H1 (cell line): ENCODE measurements around the gene NUDT9. TPM values are rescaled to one million over a fixed set of nuclear protein-coding genes. Genes with fewer than 3 reads are reported as not detected.

Experiments
- CTCF ChIA-PET: fragments of 300-600 bp; sonication (Branson Sonifier 250); formaldehyde crosslinking; loops from one replicate; lab custom pipeline; 2021; ENCODE audit not compliant: partially characterized antibody; lab: Charles Lee
- POLR2A ChIA-PET: fragments of 300-600 bp; sonication (Branson Sonifier 250); formaldehyde crosslinking; loops from one replicate; lab custom pipeline; 2021; ENCODE audit warnings: inconsistent platforms; ENCODE audit not compliant: partially characterized antibody; lab: Charles Lee
- DNase-seq, 2 experiments: peaks; one replicate each; pipeline versions ENCODE4 v3.0.0 to v3.0.0-alpha.2; 2010 to 2022; ENCODE audit warnings: low spot score in 2 of 2, low read depth in 1 of 2, mixed read lengths in 1 of 2
- FAIRE-seq: peaks from 2 replicates; lab custom pipeline; 2011; peaks lifted over from hg19 to GRCh38; lab: Jason Lieb, UNC
- H2AFZ ChIP-seq: 2 replicates; pipeline ENCODE4 v1.8.1; 2012; ENCODE audit warnings: low read length, inconsistent platforms
- H2AK5ac ChIP-seq: 2 replicates; pipeline ENCODE4 v1.6.1; 2013; ENCODE audit warnings: low read depth, low read length
- H2BK120ac ChIP-seq: replicated peaks from 2 replicates; pipeline ENCODE3; 2013; ENCODE audit warnings: low read depth, low read length, inconsistent platforms
- H2BK12ac ChIP-seq: 2 replicates; pipeline ENCODE4 v1.6.1; 2013; ENCODE audit warnings: low read depth, low read length
- H2BK15ac ChIP-seq: 2 replicates; pipeline ENCODE4 v1.6.1; 2013; ENCODE audit warnings: low read length
- H2BK20ac ChIP-seq: 2 replicates; pipeline ENCODE4 v1.6.1; 2013; ENCODE audit warnings: low read length
- H2BK5ac ChIP-seq: 2 replicates; pipeline ENCODE4 v1.6.1; 2013; ENCODE audit warnings: low read depth, low read length
- H3K14ac ChIP-seq: 2 replicates; pipeline ENCODE4 v1.6.1; 2013; ENCODE audit warnings: inconsistent platforms; ENCODE audit not compliant: insufficient read length
- H3K18ac ChIP-seq: 2 replicates; pipeline ENCODE4 v1.6.1; 2013; ENCODE audit warnings: low read length; ENCODE audit errors: extremely low read depth
- H3K23ac ChIP-seq: 2 replicates; pipeline ENCODE4 v1.6.1; 2013; ENCODE audit warnings: inconsistent platforms; ENCODE audit not compliant: insufficient read length
- H3K23me2 ChIP-seq: 2 replicates; pipeline ENCODE4 v1.6.1; 2013; ENCODE audit warnings: low read depth, low read length
- H3K27ac ChIP-seq: 2 replicates; pipeline ENCODE4 v1.6.1; 2011; ENCODE audit warnings: low read depth, low read length, inconsistent platforms
- H3K27me3 ChIP-seq, 4 experiments: replicated peaks in 1 of 4; 1 replicate in 1 of 4; 2 replicates in 3 of 4; pipeline versions ENCODE4 v1.6.1 to v1.8.1; 2011 to 2013; ENCODE audit warnings: low read length in 3 of 4, mild to moderate bottlenecking in 3 of 4, inconsistent platforms in 2 of 4, mixed read lengths in 2 of 4, moderate library complexity in 1 of 4; ENCODE audit not compliant: control insufficient read depth in 3 of 4, insufficient read depth in 3 of 4; ENCODE audit errors: extremely low read depth in 1 of 4
- H3K36me3 ChIP-seq, 4 experiments: 2 replicates each; pipeline versions ENCODE4 v1.6.1 to v1.8.1; 2011 to 2013; ENCODE audit warnings: mild to moderate bottlenecking in 4 of 4, low read length in 3 of 4, moderate library complexity in 2 of 4, control low read depth in 1 of 4, inconsistent platforms in 1 of 4; ENCODE audit not compliant: insufficient read depth in 4 of 4, control insufficient read depth in 2 of 4
- H3K4ac ChIP-seq: replicated peaks from 2 replicates; pipeline ENCODE3; 2013; ENCODE audit warnings: low read length, low read depth, mixed read lengths, inconsistent platforms; ENCODE audit not compliant: insufficient read length
- H3K4me1 ChIP-seq, 4 experiments: replicated peaks in 1 of 4; 1 replicate in 1 of 4; 2 replicates in 3 of 4; pipeline versions ENCODE4 v1.6.1 to v1.8.1; 2011 to 2013; ENCODE audit warnings: low read length in 3 of 4, inconsistent platforms in 2 of 4, mixed read lengths in 1 of 4; ENCODE audit not compliant: insufficient read depth in 4 of 4, control insufficient read depth in 3 of 4
- H3K4me2 ChIP-seq, 2 experiments: 2 replicates each; pipeline versions ENCODE4 v1.6.1 to v1.8.1; 2011 to 2013; ENCODE audit warnings: low read depth in 2 of 2, low read length in 2 of 2, control low read depth in 1 of 2, inconsistent platforms in 1 of 2, mild to moderate bottlenecking in 1 of 2; ENCODE audit not compliant: insufficient read depth in 1 of 2
- H3K4me3 ChIP-seq, 4 experiments: fragments of 200-600, 300-600 bp in 1 of 4; sonication (generic), shearing (Covaris generic), sonication (Bioruptor Twin) in 1 of 4; 2 replicates each; pipeline versions ENCODE4 v1.5.1 to v1.8.1; 2011 to 2016; ENCODE audit warnings: low read length in 4 of 4, low read depth in 3 of 4, control low read depth in 2 of 4, inconsistent platforms in 2 of 4, mild to moderate bottlenecking in 2 of 4, mixed read lengths in 1 of 4, moderate library complexity in 1 of 4; ENCODE audit not compliant: insufficient read depth in 2 of 4; ENCODE audit errors: extremely low read depth in 1 of 4
- H3K56ac ChIP-seq: replicated peaks from 2 replicates; pipeline ENCODE3; 2013; ENCODE audit warnings: low read depth, mild to moderate bottlenecking, mixed read lengths, low read length, inconsistent platforms; ENCODE audit not compliant: insufficient read length
- H3K79me1 ChIP-seq: 2 replicates; pipeline ENCODE4 v1.6.1; 2013; ENCODE audit warnings: low read depth, low read length, control low read depth
- H3K79me2 ChIP-seq, 2 experiments: 2 replicates each; pipeline versions ENCODE4 v1.6.1 to v1.8.1; 2012 to 2013; ENCODE audit warnings: low read length in 2 of 2, mild to moderate bottlenecking in 2 of 2, inconsistent platforms in 1 of 2; ENCODE audit not compliant: insufficient read depth in 2 of 2, control insufficient read depth in 1 of 2
- H3K9ac ChIP-seq, 4 experiments: replicated peaks in 1 of 4; 1 replicate in 1 of 4; 2 replicates in 3 of 4; pipeline versions ENCODE4 v1.6.1 to v1.8.1; 2011 to 2013; ENCODE audit warnings: low read depth in 3 of 4, low read length in 3 of 4, control low read depth in 2 of 4, mild to moderate bottlenecking in 2 of 4, moderate library complexity in 2 of 4, inconsistent platforms in 1 of 4; ENCODE audit errors: extremely low read depth in 1 of 4
- H3K9me3 ChIP-seq, 2 experiments: 2 replicates each; pipeline versions ENCODE4 v1.6.1 to v1.8.1; 2012 to 2013; ENCODE audit warnings: mild to moderate bottlenecking in 2 of 2, moderate library complexity in 2 of 2, control low read depth in 1 of 2, inconsistent platforms in 1 of 2, low read depth in 1 of 2, low read length in 1 of 2, mixed read lengths in 1 of 2; ENCODE audit not compliant: insufficient read depth in 2 of 2
- H4K20me1 ChIP-seq, 2 experiments: replicated peaks in 1 of 2; 2 replicates each; pipeline versions ENCODE3 to v1.8.1; 2011 to 2013; ENCODE audit warnings: inconsistent platforms in 2 of 2, low read length in 2 of 2, mild to moderate bottlenecking in 1 of 2; ENCODE audit not compliant: insufficient read depth in 2 of 2, control insufficient read depth in 1 of 2
- H4K5ac ChIP-seq: 2 replicates; pipeline ENCODE4 v1.6.1; 2013; ENCODE audit warnings: low read length, low read depth, mixed read lengths, inconsistent platforms; ENCODE audit not compliant: insufficient read length
- H4K8ac ChIP-seq: 2 replicates; pipeline ENCODE4 v1.8.0; 2013; ENCODE audit warnings: mild to moderate bottlenecking, moderate library complexity, low read length, inconsistent platforms; ENCODE audit not compliant: insufficient read depth; ENCODE audit errors: extremely low read depth
- H4K91ac ChIP-seq: replicated peaks from 2 replicates; pipeline ENCODE3; 2013; ENCODE audit warnings: low read length, mixed read lengths, inconsistent platforms; ENCODE audit not compliant: insufficient read length
- BCL11A ChIP-seq, 2 experiments: IDR thresholded peaks; one replicate each; pipeline ENCODE4 v1.6.1; 2011; ENCODE audit warnings: low read depth in 2 of 2, low read length in 2 of 2, mild to moderate bottlenecking in 2 of 2
- CBX8 ChIP-seq: fragments of 300-800, 300-1000 bp; sonication (generic); IDR thresholded peaks from 2 replicates; pipeline ENCODE4 v1.7.1; 2016; ENCODE audit warnings: low read depth, low read length, borderline replicate concordance
- CEBPB ChIP-seq: IDR thresholded peaks from 2 replicates; pipeline ENCODE4 v1.6.1; 2012; ENCODE audit warnings: low read depth, low read length
- FOSL1 ChIP-seq: IDR thresholded peaks from 2 replicates; pipeline ENCODE4 v1.6.1; 2011; ENCODE audit warnings: mild to moderate bottlenecking, low read depth, low read length, moderate library complexity; ENCODE audit not compliant: insufficient read depth
- HDAC6 ChIP-seq: IDR thresholded peaks from one replicate; pipeline ENCODE4 v1.7.1; 2012; ENCODE audit warnings: low read depth, mild to moderate bottlenecking, inconsistent platforms, low read length, moderate library complexity
- JUND ChIP-seq: IDR thresholded peaks from 2 replicates; pipeline ENCODE4 v1.6.1; 2011; ENCODE audit warnings: mild to moderate bottlenecking, improper control_type of control experiment, low read length
- RBBP5 ChIP-seq: IDR thresholded peaks from 2 replicates; pipeline ENCODE4 v1.7.1; 2012; ENCODE audit warnings: low read depth, mild to moderate bottlenecking, inconsistent platforms, low read length, moderate library complexity, borderline replicate concordance
- RNF2 ChIP-seq: fragments of 200-900, 300-1000 bp; sonication (generic); IDR thresholded peaks from 2 replicates; pipeline ENCODE4 v1.7.1; 2016; ENCODE audit warnings: borderline replicate concordance, low read depth, mild to moderate bottlenecking, antibody characterized with exemption, low read length; ENCODE audit not compliant: poor library complexity, severe bottlenecking; ENCODE audit errors: missing control alignments
- RXRA ChIP-seq: IDR thresholded peaks from 2 replicates; pipeline ENCODE4 v1.6.1; 2011; ENCODE audit warnings: low read depth, mild to moderate bottlenecking, low read length, moderate library complexity; ENCODE audit not compliant: insufficient read depth
- SIN3A ChIP-seq, 2 experiments: IDR thresholded peaks in 1 of 2; conservative IDR thresholded peaks in 1 of 2; 2 replicates each; pipeline ENCODE4 v1.6.1; 2011 to 2012; ENCODE audit warnings: low read length in 2 of 2, improper control_type of control experiment in 1 of 2, low read depth in 1 of 2, mild to moderate bottlenecking in 1 of 2
- TAF7 ChIP-seq: optimal IDR thresholded peaks from 2 replicates; pipeline ENCODE3; 2011; ENCODE audit warnings: low read depth, mild to moderate bottlenecking, inconsistent platforms, low read length, moderate library complexity, borderline replicate concordance
- WGBS, 2 experiments: shearing (Covaris generic) in 1 of 2; methylation state at CpG; one replicate each; pipeline versions ENCODE4 v1.1.6 to v1.1.7; 2013 to 2015; ENCODE audit warnings: low lambda C conversion rate in 2 of 2, mixed read lengths in 2 of 2, inconsistent platforms in 1 of 2, low coverage in 1 of 2, missing lambda C conversion rate in 1 of 2; ENCODE audit not compliant: insufficient replicate concordance in 2 of 2, insufficient coverage in 1 of 2, insufficient read length in 1 of 2; ENCODE audit errors: extremely low coverage in 1 of 2, missing lambda C conversion rate in 1 of 2; 5-methylcytosine and 5-hydroxymethylcytosine counted together
- polyA plus RNA-seq, 7 experiments: library from polyadenylated mRNA; depleted of rRNA in 3 of 7; stranded (reverse) in 5 of 7; unstranded in 2 of 7; fragments of >200 nt in 5 of 7; fragments of 200-250 nt in 2 of 7; gene quantifications; 1 replicate in 5 of 7; 2 replicates in 1 of 7; 4 replicates in 1 of 7; pipeline versions ENCODE4 v1.2.1 to v1.2.3, GENCODE V29; 2011 to 2013; ENCODE audit warnings: missing spikeins in 2 of 7, mixed read lengths in 2 of 7
- total RNA-seq: library from RNA; stranded (reverse); fragmentation: NEBNext Ultra II Directional; extraction: Animal tissue kit (Norgen Biotek cat#: 25700); gene quantifications from 2 replicates; pipeline ENCODE4 v1.2.1, GENCODE V29; 2021
- TF ChIP-seq, protein P1 (sequence below): IDR thresholded peaks from 2 replicates; pipeline ENCODE4 v1.6.1; 2011; ENCODE audit warnings: low read length, improper control_type of control experiment

Gene NUDT9
- total and polyA plus RNA-seq, 2 of the 8 experiments (the other 6 are each of a cell fraction or from before 2014, with no cell fraction given), result 13.2 to 27.6 TPM

DNA sequence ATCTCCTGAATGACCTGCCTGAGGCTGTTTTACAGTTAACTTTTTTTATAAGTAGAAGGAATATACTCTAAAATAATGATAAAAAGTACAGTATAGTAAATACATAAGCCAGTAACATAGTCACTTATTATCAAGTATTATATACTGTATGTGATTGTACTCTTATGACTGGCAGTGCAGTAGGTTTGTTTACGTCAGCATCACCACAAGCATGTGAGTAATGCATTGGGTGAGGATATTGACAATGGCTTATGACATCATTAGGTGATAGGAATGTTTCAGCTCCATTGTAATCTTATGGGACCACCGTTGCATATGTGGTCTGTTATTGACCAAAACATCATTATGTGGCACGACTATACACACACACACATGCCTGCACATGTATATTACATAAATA, 20.5 kb downstream of the NUDT9 start:
- CTCF ChIA-PET, result interaction anchor here (1.0 to 3.0 kb wide), 4 partner anchors 9 to 67 kb away, joined by 3 to 12 read pairs (median 4); no protein-coding TSS in a partner anchor
- H3K18ac ChIP-seq, result no peak overlapping the region
- H3K23me2 ChIP-seq, result no peaks in the 10 kb centered on the region; the same call in 1 of the 2 replicates
- peaks cover 0 to 1% (median 0%) of the 10 kb centered on the region in 4 experiments; a peak in 1 of 7 replicates for H3K27me3 ChIP-seq
- no peak overlapping the region for H4K5ac ChIP-seq
- H2AK5ac ChIP-seq, result no peak overlapping the region
- H3K27ac ChIP-seq, result no peak overlapping the region
- no peak overlapping the region for H4K91ac ChIP-seq
- no peak overlapping the region for H3K14ac ChIP-seq
- POLR2A ChIA-PET, result no interaction called here
- no peaks in the 10 kb centered on the region for H3K79me2 ChIP-seq
- H3K9ac ChIP-seq, result no peak overlapping the region
- no peak overlapping the region for H4K8ac ChIP-seq
- 80% methylated on average over 3 of the region's 3 CpGs; no CpG with 5 or more reads in 1 of the 2 experiments for WGBS, 2 experiments
- no peaks in the 10 kb centered on the region for H3K9me3 ChIP-seq
- FAIRE-seq (no peak), DNase-seq (no peak)
- H2BK15ac ChIP-seq, result no peak overlapping the region
- H2AFZ ChIP-seq, result no peak overlapping the region
- H2BK120ac ChIP-seq, result no peak overlapping the region
- no peak overlapping the region for H3K4me2 ChIP-seq
- no peak overlapping the region for H2BK12ac ChIP-seq
- H2BK5ac ChIP-seq, result no peak overlapping the region
- H3K23ac ChIP-seq, result no peak overlapping the region
- H3K56ac ChIP-seq, result no peak overlapping the region
- no peaks in the 10 kb centered on the region for H3K79me1 ChIP-seq
- H4K20me1 ChIP-seq, result no peaks in the 10 kb centered on the region
- no peaks in the 10 kb centered on the region for H3K4me1 ChIP-seq
- no peak overlapping the region for H3K4ac ChIP-seq
- H3K36me3 ChIP-seq, result peaks cover 2 to 34% (median 11%) of the 10 kb centered on the region in 4 experiments; a peak in 7 of 8 replicates
- no peak overlapping the region for H2BK20ac ChIP-seq
- no peak overlapping the region for H3K4me3 ChIP-seq
- TF ChIP-seq TAF7 (no peak), BCL11A (IDR thresholded peaks at IDR 0.05; ENCODE audit: low read depth in 2 of 2, low read length in 2 of 2) (no peak), CEBPB (no peak), RBBP5 (no peak), SIN3A (conservative IDR thresholded peaks at IDR 0.05 in 1 of 2, IDR thresholded peaks at IDR 0.05 in 1 of 2; ENCODE audit: low read depth in 1 of 2, low read length in 2 of 2) (no peak), RXRA (no peak), RNF2 (no peak), HDAC6 (no peak), CBX8 (no peak), FOSL1 (no peak), JUND (no peak)
- TF ChIP-seq, protein P1, sequence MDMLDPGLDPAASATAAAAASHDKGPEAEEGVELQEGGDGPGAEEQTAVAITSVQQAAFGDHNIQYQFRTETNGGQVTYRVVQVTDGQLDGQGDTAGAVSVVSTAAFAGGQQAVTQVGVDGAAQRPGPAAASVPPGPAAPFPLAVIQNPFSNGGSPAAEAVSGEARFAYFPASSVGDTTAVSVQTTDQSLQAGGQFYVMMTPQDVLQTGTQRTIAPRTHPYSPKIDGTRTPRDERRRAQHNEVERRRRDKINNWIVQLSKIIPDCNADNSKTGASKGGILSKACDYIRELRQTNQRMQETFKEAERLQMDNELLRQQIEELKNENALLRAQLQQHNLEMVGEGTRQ, result no peak
